GM18498 (cell line): Measurements from ENCODE around the gene RFX3.
"Not testable (repeated sequence)": the region's sequence is repeated elsewhere in the genome, so short reads cannot be mapped to it uniquely, and the experiment has no call there.

Experiments used
- ATAC-seq: cut with Tn5 transposase; IDR thresholded peaks from one replicate; pipeline ENCODE4 v1.9.1; 2021; ENCODE audit warnings: mild to moderate bottlenecking, moderate library complexity; ENCODE audit not compliant: unreplicated experiment

RFX3 gene

DNA sequence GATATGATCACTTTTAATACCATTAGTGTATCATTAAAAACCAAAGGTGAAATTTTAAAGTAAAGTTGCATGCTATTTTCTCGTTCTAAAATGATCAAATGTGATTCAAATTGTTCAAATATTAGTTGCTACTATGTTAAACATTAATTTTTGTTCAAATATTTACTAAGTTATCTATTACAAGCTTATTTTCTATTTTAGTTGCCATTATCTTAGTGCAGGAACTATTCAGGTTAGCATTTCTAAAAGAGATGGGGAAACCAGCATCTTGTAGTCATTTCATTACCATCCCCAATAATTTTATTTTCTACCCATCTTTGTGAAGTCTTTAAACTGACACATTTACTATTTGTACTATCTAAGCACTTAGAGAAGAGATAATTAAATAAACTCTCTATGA lies 166.0 kb downstream of the RFX3 start:
- no peak for ATAC-seq

- no peak for ATAC-seq
Observed at GRCh38 chr9:3359048-3359692, 166.6 kb downstream of the RFX3 start.

GRCh38 chr9:3348169-3348568 lies 177.6 kb downstream of the RFX3 start:
- no peak for ATAC-seq

- no peak for ATAC-seq
Observed at GRCh38 chr9:3346549-3346948, 179.3 kb downstream of the RFX3 start.

DNA sequence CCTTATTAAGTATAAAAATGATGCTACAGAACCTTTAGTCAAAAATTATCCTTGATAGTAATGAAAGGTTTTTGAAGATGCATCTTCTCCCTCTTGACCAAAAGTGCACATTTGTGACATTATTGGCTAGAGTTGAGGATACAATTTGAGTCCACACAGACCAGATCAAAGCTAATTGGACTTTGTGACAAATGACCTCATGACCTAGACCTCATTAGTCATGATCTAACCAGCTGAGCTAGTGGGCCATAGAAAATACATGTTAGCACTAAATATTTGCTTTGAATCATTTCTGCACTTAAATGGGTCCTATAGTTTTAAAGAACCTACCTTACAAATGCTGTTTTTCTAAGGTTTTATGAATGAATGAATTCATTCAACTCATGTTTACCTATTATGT lies 182.1 kb downstream of the RFX3 start:
- no peak for ATAC-seq

GRCh38 chr9:3342159-3342777 lies 183.5 kb downstream of the RFX3 start:
- no peak for ATAC-seq

DNA sequence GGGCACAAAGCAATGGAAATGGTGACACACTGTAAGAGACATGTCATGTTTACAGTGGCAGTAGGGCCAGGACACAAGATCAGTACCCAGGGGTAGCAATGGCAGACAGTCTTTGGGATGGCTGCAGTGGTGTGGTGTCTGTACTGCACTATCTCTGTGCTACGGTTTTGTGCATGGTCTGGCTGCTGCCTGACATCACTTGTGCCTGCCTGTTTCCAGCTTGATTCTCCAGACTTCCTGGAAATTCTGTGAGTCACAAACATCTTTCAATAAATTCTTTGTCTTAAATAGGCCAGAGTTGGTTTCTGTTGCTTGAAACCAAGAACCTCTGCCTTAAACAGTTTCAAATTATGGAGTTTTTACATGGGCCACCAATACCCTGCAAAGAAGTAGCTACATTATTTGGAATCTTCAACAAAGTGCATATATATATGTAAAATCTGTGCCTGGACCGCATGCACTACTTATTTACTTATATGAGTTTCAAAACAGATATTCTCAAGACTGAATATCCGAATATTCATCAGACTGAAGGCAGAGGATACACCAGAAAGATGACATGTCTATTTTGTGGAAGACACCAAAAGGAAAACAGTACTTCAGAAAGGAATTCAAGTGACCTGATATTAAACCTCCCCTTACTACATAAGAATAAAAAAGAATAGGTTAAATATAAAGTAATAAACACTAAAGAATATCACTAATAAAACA lies 188.1 kb downstream of the RFX3 start:
- no peak for ATAC-seq

- no peak for ATAC-seq
Observed at GRCh38 chr9:3336951-3337350, 188.8 kb downstream of the RFX3 start.

DNA sequence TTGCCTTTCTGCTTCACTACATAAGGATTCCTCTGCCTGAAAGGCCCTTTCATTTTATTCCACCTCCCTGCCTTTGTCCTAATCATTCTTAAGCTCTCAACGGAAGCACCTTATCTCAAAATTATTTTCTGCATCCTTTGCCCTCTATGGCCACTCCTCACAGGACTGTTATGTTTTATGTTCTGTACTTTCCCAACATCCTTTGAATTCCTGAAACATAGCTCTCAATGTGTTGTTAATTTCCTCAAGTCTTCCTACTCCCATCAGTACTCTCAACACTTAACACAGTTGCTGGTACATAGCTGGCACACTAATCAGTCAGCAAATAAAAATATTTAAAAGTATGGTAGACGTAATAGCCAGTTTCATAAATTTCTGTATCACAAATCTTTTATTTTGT lies 193.0 kb downstream of the RFX3 start:
- no peak for ATAC-seq

DNA sequence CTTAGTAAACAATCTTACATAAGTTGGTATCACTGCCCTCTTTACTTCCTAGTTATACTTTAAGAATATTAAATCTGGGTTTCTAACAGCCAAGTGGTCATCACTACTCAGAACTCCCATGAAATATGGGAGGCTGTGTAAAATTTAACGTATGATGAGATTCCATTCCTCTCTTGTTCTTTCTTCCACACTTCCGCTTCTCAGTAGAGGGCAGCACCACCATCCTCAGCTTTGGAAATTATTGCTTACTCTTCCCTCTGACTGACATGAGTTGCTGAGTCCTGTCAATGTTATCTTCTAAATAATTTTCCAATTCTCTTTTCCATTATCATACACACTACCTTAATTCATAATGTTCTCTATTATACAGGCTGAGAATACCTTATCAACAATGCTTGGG lies 194.0 kb downstream of the RFX3 start:
- no peak for ATAC-seq

DNA sequence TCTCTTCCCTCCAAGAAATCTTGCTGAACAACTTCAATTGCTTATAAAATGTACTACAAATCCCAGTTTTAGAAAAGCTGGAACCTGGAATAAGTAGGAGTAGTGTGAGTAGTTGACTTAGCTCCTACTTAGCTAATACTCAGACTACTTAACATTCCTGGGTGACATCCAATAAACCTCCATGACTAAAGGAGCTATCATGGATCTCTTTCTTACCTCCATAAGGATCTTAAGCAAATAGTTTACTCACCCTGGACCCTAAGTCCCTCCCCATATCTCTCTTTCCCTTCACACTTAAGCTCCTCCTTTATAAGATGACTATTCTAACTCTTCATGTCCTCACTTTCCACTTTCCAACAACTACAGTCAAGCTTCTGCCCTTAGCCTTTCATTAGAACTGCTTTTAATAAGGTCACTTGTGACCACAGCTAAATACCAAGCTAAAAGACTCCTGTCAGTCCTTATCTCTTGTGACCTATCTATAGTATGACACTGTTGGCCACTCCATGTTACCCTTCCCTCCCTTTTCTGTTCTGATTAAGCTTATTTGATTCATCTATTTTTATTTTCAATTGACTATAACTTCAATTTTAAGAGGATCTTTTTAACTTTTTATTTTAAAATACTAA lies 194.9 kb downstream of the RFX3 start:
- no peak for ATAC-seq

DNA sequence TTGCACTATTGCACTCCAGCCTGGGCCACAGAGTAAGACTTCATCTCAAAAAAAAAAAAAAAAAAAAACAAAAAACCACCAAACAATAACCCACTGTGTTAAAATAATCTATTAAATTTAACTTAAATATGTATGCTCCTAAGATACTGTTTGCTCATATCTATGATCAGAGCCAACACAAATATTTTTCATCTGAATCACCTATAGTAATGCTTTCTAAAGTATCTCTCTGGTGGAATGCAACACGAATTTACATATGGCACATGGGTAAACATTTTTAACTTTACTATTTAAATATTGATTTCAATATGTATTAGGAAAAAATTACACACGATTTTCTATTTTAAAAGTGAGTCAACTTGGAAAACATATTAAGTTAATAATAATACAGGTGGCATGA lies 196.4 kb downstream of the RFX3 start:
- ATAC-seq: no peak

DNA sequence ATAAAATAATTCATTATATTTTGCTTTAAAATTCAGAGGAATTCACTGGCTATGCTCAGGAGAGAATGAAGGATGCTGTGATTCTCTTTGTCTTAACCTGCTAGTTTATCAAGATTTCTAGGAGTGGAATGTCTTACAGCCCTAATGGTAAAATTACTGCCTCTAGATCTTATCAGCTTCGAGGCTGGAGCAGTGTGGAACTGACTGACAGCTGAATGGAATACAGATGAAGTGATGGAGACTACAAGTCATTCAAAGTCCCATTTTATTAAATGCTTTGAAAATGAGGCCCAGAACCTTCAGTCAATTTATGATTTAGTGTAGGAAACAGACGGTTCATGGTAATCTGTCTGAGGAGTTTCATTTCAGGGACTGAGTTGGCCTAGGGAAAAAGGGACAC lies 202.1 kb downstream of the RFX3 start:
- no peak for ATAC-seq

DNA sequence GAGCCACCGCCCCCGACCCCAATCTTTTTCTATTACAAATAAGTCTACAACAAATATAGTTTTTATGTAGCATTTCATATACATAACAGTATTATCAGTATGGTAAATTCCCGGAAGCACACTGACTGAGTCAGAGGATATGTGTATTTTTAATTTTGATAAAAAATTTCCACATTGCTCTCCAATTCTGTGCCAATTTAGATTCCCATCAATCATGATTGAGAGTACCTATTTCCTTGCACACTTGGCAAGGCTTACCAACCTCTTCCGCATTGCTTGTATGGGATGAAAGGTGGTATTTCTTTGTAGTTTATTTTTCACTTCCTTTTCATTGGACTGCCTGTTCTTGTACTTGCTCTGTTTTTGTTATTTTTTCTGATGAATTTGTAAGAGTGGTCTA lies 204.6 kb downstream of the RFX3 start:
- ATAC-seq: no peak

GRCh38 chr9:3312595-3312994 lies 213.2 kb downstream of the RFX3 start:
- ATAC-seq: not testable (repeated sequence)

GRCh38 chr9:3308609-3309008 lies 217.2 kb downstream of the RFX3 start:
- ATAC-seq: no peak

- ATAC-seq: not testable (repeated sequence)
Observed at GRCh38 chr9:3304388-3304787, 221.4 kb downstream of the RFX3 start.

DNA sequence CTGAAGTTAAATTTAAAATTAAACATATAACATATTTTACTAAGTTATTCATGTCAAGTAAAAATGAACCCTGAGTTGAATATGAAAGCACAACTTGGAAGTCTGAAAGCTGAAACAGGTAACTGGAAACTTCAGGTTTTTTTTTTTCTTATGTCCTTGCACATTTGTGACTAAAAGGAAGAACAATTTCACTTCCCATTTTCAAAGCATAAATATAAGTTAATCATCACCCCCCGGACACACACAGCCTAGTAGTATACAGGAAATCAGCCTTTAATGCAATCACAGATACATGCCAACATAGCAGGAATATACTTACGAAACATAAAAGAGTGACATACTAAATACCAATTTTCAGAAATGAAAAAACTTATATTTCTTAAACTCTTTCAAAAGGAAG lies 225.9 kb downstream of the RFX3 start:
- ATAC-seq: peak; percentile 99

GRCh38 chr9:3296536-3296935 lies 229.3 kb downstream of the RFX3 start:
- ATAC-seq: no peak

GRCh38 chr9:3292311-3292710 lies 233.5 kb downstream of the RFX3 start:
- no peak for ATAC-seq

- ATAC-seq: no peak
Observed at GRCh38 chr9:3290231-3290840, 235.5 kb downstream of the RFX3 start.
